ENCODE results near the gene DLGAP1.

Gene DLGAP1

GRCh38 chr18:3648200-3648599 is 806.9 kb downstream of the DLGAP1 start:
- DNase-seq, result no peak

GRCh38 chr18:3647636-3648035 is 807.5 kb downstream of the DLGAP1 start:
- no peak for DNase-seq

- no peak for DNase-seq
These were observed 809.5 kb downstream of the DLGAP1 start for GRCh38 chr18:3645384-3646156.

- DNase-seq, result no peak
These were observed 820.7 kb downstream of the DLGAP1 start for GRCh38 chr18:3634250-3634939.

GRCh38 chr18:3631887-3632286 is 823.2 kb downstream of the DLGAP1 start:
- no peak for DNase-seq

- DNase-seq, result no peak
These were observed 828.1 kb downstream of the DLGAP1 start for GRCh38 chr18:3626929-3627458.

- DNase-seq, result no peak
These were observed 829.4 kb downstream of the DLGAP1 start for GRCh38 chr18:3625742-3626091.

GRCh38 chr18:3624935-3625741 is 830.0 kb downstream of the DLGAP1 start:
- peak; percentile 90 for DNase-seq

GRCh38 chr18:3624546-3624934 is 830.6 kb downstream of the DLGAP1 start:
- DNase-seq, result no peak

- DNase-seq, result peak; percentile 45
These were observed 831.1 kb downstream of the DLGAP1 start for GRCh38 chr18:3623769-3624545.

- no peak for DNase-seq
These were observed 834.7 kb downstream of the DLGAP1 start for GRCh38 chr18:3620146-3621119.

- DNase-seq, result no peak
These were observed 835.4 kb downstream of the DLGAP1 start for GRCh38 chr18:3619746-3620145.

- DNase-seq, result no peak
These were observed 835.9 kb downstream of the DLGAP1 start for GRCh38 chr18:3619222-3619621.

GRCh38 chr18:3616744-3617143 is 838.4 kb downstream of the DLGAP1 start:
- DNase-seq, result no peak

GRCh38 chr18:3616142-3616541 is 839.0 kb downstream of the DLGAP1 start:
- DNase-seq, result no peak

GRCh38 chr18:3615374-3615985 is 839.6 kb downstream of the DLGAP1 start:
- DNase-seq, result no peak

- peak; percentile 44 for DNase-seq
These were observed 842.8 kb downstream of the DLGAP1 start for GRCh38 chr18:3612315-3612714.

- no peak for DNase-seq
These were observed 843.6 kb downstream of the DLGAP1 start for GRCh38 chr18:3611313-3612090.

- DNase-seq, result no peak
These were observed 844.3 kb downstream of the DLGAP1 start for GRCh38 chr18:3610813-3611212.

- DNase-seq, result no peak
These were observed 844.9 kb downstream of the DLGAP1 start for GRCh38 chr18:3610188-3610708.
